ENCODE measurements around the gene SLC37A1. TPM values are rescaled to one million over a fixed set of nuclear protein-coding genes. Genes with fewer than 3 reads are reported as not detected.
"Not testable (repeated sequence)": the region's sequence is repeated elsewhere in the genome, so short reads cannot be mapped to it uniquely, and the experiment has no call there.

The SLC37A1 gene
- 10 to 100 TPM; 18.9 to 19.2 TPM for total RNA-seq

DNA sequence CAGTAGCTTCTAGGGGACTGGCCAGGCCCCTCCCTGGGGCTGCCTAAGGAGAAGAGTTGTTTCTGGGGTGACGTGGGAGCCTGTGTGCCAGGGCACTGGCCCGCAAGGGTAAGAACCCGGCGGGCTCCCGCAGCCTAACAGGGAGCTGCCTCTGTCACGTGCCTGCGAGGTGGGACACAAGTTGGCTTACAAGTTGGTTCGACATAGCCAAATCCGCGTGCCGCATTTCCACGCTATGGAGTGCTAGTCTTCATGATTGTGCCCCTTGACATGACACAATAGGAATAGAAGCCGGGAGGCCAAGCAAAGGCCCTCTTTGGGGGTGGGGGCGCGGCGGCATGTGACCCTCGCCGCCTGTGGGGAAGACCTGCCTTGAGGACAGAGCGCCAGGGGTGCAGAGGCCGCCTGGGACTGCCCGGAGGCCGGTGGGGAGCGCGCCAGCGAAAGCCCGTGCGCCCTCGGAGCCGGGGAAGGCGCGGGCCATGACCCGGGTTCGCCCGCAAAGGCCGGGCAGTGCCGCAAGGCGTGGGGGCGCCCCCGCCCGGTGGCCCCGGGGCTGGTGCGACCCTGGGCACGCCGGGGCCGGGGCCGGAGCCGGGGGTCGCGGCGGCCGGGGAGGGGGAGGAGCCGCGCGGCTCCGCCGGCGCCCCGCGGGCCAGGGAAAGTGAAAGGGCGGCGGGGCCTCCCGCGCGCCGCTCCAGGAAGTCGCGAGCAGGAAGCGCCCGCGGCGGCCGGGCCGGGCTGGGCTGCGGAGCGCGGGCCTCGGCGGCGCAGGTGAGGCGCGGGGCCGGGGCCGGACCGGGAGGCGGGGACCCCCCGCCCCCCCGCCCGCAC, at the start of gene SLC37A1:
Gene SLC37A1, plus strand, starts transcription at position 702 of the 834 bp plus-strand sequence. CDS start 4,603 bp downstream, outside the sequence.
- H3K4me1 Mint-ChIP-seq (ENCODE audit: low read depth), result peaks cover 35% of the 10 kb centered on the region
- DNase-seq, result peak; percentile 46
- POLR2A ChIA-PET, result interaction anchor here (0.6 to 1.5 kb wide), 13 partner anchors 10 to 287 kb away, joined by 3 to 16 read pairs (median 5); partner anchors contain the start of genes RSPH1 and UBASH3A
- peaks cover 13% of the 10 kb centered on the region for H3K36me3 Mint-ChIP-seq (ENCODE audit: low read depth)
- CTCF ChIA-PET, result interaction anchor here (0.6 to 3.1 kb wide), 6 partner anchors 13 to 203 kb away, joined by 3 to 11 read pairs (median 4); no protein-coding TSS in a partner anchor
- no peaks in the 10 kb centered on the region for H3K27me3 Mint-ChIP-seq (ENCODE audit: low read depth)
- peak within 1 kb of the TSS; percentile 81 for H3K4me3 Mint-ChIP-seq
- peak; percentile 86 for ATAC-seq
- peak within 1 kb of the TSS; percentile 86 for H3K27ac Mint-ChIP-seq
- no peaks in the 10 kb centered on the region for H3K9me3 Mint-ChIP-seq (ENCODE audit: insufficient read depth)

DNA sequence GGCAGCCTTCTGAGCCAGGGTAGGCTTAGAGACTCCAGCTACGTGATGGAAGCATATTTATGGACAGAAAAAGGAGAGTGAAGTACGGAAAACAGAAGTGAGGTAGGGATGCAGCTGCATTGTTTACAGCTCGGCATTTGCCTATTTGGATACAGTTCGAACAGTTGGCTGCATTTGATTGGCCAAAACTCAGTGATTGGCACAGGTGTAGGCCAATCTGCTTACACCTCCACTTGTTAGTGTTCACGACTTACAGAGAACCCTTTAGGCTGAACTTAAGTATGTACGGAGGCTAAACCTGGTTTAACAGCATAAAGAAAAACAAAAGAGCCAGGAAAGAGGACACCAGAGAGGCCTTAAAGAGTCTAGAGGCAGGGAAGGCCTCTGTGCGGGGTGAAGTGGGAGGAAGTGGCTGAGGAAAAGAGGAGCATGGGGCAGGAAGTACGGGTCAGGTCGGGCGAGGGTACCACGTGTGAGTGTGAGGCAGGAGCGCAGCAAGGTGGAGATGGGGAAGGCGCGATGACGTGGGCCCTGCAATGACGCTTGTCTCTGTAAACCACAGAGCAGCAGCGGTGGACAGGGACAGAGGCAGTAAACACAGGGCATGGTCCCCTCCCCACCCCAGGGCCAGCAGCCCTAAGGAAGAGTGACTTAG, 49.7 kb upstream of the SLC37A1 start:
- peak overlapping the region; percentile 94 for H3K27ac Mint-ChIP-seq
- peak; percentile 79 for DNase-seq
- ChIA-PET POLR2A (interaction anchor here (0.6 kb wide), 1 partner anchor 332 kb away, joined by 4 read pairs; no protein-coding TSS in a partner anchor), CTCF (no interaction called here)
- H3K4me3 Mint-ChIP-seq, result peak overlapping the region; percentile 52
- ATAC-seq, result peak; percentile 54
- peaks cover 4% of the 10 kb centered on the region for H3K36me3 Mint-ChIP-seq (ENCODE audit: low read depth)
- H3K4me1 Mint-ChIP-seq (ENCODE audit: low read depth), result peaks cover 75% of the 10 kb centered on the region
- H3K9me3 Mint-ChIP-seq (ENCODE audit: insufficient read depth), result peaks cover 7% of the 10 kb centered on the region
- H3K27me3 Mint-ChIP-seq (ENCODE audit: low read depth), result peaks cover 4% of the 10 kb centered on the region

DNA sequence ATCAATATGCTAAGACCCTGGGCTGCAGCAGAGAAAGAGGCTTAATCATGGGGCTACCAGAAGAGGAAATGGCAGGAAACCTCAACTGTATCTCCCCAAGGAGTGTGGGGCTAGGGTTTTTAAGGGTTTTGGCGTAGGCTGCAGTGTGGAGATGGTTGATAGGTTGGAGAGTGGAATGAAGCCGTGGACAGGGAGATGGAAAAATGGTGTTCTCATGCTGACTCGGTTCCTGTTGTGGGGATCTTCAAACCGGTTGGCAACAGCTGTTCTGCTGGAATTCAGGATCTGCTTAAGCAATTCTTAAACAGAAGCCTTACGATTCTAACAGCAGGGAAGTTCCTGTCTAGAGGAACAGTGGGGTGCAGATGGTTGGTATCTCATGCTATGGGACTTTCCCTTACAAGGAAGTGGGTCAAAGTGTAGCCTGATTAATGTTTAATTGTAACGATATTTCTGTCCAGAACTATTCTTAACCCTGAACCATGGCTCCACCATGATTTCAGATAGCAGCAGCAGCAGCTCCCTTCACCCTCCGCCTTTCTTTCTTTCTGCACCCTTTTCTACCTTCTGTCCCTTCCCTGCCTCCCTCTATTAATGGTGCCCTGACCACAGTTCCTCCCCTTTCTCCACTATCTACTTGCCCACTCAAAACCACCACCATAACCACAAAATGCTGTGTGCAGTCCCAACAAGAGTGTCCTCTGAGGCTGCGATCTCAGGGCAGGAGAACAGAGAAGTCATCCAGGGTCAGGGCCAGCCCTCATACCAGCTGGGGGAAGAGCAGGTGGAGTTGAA, 48.4 kb upstream of the SLC37A1 start:
- Mint-ChIP-seq H3K36me3 (ENCODE audit: low read depth) (peaks cover 4% of the 10 kb centered on the region), H3K27me3 (ENCODE audit: low read depth) (peaks cover 4% of the 10 kb centered on the region), H3K9me3 (ENCODE audit: insufficient read depth) (peaks cover 7% of the 10 kb centered on the region), H3K27ac (peak overlapping the region; percentile 36), H3K4me1 (ENCODE audit: low read depth) (peaks cover 69% of the 10 kb centered on the region), H3K4me3 (no peak overlapping the region)
- POLR2A ChIA-PET, result no interaction called here
- CTCF ChIA-PET, result interaction anchor here (1.0 kb wide), 1 partner anchor 128 kb away, joined by 3 read pairs; no protein-coding TSS in a partner anchor
- DNase-seq (no peak), ATAC-seq (no peak)

DNA sequence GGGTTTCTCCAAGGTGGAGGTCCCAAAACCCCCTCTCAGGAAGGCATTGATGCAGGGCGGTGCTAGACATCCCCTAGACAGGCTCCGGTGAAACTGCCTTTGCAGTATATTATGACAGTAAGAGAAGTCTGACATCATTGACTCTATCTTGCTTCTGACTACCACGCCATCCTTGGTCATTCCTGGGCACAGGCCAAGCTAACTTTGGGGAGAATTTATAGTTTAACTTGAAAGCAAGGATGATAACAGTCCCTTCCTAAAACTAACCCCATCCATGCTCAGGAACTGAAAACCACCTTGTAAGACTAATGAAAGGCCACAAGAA, 47.9 kb upstream of the SLC37A1 start:
- H3K36me3 Mint-ChIP-seq (ENCODE audit: low read depth), result peaks cover 4% of the 10 kb centered on the region
- H3K4me3 Mint-ChIP-seq, result no peak overlapping the region
- no peak overlapping the region for H3K27ac Mint-ChIP-seq
- CTCF ChIA-PET, result interaction anchor here (1.0 kb wide), 1 partner anchor 127 kb away, joined by 3 read pairs; no protein-coding TSS in a partner anchor
- ATAC-seq, result no peak
- H3K27me3 Mint-ChIP-seq (ENCODE audit: low read depth), result peaks cover 4% of the 10 kb centered on the region
- no peak for DNase-seq
- peaks cover 64% of the 10 kb centered on the region for H3K4me1 Mint-ChIP-seq (ENCODE audit: low read depth)
- peaks cover 7% of the 10 kb centered on the region for H3K9me3 Mint-ChIP-seq (ENCODE audit: insufficient read depth)
- POLR2A ChIA-PET, result no interaction called here

DNA sequence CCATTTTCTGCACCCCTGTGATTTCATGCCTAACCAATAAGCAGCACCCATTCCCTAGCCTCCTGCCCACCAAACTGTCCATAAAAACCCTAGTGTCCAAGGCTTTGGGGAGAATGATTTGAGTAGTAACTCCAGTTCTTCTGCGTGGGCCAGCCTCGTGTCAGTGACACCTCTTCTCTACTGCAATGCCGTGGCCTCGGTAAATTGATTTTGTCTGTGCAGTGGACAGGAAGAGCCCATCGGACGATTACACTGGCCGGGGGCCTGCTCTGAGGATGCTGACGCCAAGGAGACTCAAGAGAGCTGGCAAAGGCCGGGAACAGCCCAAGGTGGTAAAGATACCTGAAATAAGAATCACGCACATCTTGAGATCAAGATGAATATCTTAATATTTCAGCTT, 47.0 kb upstream of the SLC37A1 start:
- Mint-ChIP-seq H3K27ac (no peak overlapping the region), H3K4me1 (ENCODE audit: low read depth) (peaks cover 54% of the 10 kb centered on the region), H3K4me3 (no peak overlapping the region), H3K9me3 (ENCODE audit: insufficient read depth) (peaks cover 7% of the 10 kb centered on the region), H3K27me3 (ENCODE audit: low read depth) (peaks cover 4% of the 10 kb centered on the region), H3K36me3 (ENCODE audit: low read depth) (peaks cover 4% of the 10 kb centered on the region)
- ChIA-PET POLR2A (interaction anchor here (0.6 to 1.0 kb wide), 3 partner anchors 12 to 321 kb away, joined by 3 read pairs; no protein-coding TSS in a partner anchor), CTCF (interaction anchor here (0.7 to 2.0 kb wide), 21 partner anchors 10 to 246 kb away, joined by 3 to 56 read pairs (median 5); partner anchors contain the start of gene SLC37A1)
- ATAC-seq (no peak), DNase-seq (no peak)

DNA sequence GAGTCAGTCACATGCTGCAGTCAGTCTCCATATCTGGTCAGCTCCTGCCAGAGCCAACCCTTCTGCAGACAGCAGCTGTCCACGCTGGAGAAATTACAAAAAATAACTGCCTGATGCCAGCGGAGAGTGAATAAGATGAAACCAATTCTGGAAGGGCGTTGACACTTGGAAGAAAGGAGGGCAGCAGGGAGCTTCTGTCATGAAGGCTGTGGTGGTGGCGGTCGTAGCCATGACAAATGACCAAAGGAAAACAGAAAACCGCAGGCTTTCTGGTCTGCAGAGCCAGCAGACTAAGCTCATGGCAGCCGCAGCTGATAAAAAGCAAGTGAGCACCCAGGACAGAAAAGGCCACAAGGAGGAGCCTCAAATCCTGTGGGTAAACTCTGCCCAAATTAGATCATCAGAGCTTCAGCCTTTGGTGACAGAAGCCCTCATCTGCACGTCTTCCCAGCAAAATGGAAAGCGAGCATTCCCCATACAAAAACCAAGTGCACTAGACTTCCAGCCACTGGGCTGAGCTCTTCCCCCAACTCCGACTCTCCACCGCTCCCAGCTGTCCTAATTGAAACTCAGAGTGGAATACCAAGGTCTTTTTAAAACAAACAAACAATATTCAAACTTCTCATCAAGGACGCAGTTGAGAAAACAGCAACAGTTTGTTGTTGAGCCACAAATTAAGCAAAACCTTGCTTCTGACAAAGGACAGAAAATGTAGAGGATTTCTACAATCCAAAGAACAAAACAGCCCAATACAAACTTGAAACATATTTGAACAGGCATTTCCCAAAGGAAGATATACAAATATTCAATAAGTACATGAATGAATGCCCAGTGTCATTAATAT, 46.3 kb upstream of the SLC37A1 start:
- H3K36me3 Mint-ChIP-seq (ENCODE audit: low read depth), result peaks cover 4% of the 10 kb centered on the region
- DNase-seq (peak; percentile 65), ATAC-seq (no peak)
- peaks cover 48% of the 10 kb centered on the region for H3K4me1 Mint-ChIP-seq (ENCODE audit: low read depth)
- ChIA-PET CTCF (interaction anchor here (0.7 to 2.0 kb wide), 22 partner anchors 10 to 246 kb away, joined by 3 to 56 read pairs (median 4); partner anchors contain the start of gene SLC37A1), POLR2A (interaction anchor here (0.6 to 1.0 kb wide), 4 partner anchors 12 to 338 kb away, joined by 3 to 4 read pairs (median 3); no protein-coding TSS in a partner anchor)
- H3K27ac Mint-ChIP-seq, result no peak overlapping the region
- H3K27me3 Mint-ChIP-seq (ENCODE audit: low read depth), result peaks cover 4% of the 10 kb centered on the region
- no peak overlapping the region for H3K4me3 Mint-ChIP-seq
- peaks cover 7% of the 10 kb centered on the region for H3K9me3 Mint-ChIP-seq (ENCODE audit: insufficient read depth)

DNA sequence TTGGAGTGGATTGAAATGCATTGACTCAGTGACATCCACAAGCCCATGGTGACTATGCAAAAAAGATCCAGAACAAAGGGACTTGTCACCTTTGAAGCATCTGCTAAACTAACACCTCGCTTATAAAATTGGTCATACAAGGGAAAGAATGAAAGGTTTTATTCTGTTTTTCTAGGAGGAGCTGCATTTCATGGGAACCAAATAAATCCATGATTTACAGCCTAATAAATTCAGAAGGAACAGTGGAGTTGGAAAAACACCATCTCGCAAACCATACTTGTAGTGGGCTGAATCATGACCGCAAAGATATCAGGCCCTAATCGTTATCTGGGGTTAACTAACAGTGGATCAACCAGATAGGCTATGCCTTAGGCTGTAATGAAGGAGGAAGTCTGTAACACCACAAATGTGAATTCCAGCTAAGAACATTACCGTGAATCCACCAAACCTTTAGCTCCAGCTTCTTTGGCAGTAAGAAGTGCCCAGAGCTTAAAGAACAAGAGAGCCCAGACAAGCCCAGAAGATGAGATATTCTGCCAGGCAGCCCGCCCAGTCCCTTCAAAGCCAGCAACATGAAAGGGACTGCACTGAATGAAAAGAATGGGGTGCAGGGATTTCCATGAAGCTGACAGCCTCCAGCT, 45.0 kb upstream of the SLC37A1 start:
- peaks cover 6% of the 10 kb centered on the region for H3K9me3 Mint-ChIP-seq (ENCODE audit: insufficient read depth)
- ChIA-PET CTCF (interaction anchor here (0.6 to 2.0 kb wide), 3 partner anchors 18 to 323 kb away, joined by 4 to 6 read pairs (median 4); no protein-coding TSS in a partner anchor), POLR2A (no interaction called here)
- peaks cover 36% of the 10 kb centered on the region for H3K4me1 Mint-ChIP-seq (ENCODE audit: low read depth)
- no peak overlapping the region for H3K27ac Mint-ChIP-seq
- peaks cover 4% of the 10 kb centered on the region for H3K27me3 Mint-ChIP-seq (ENCODE audit: low read depth)
- H3K36me3 Mint-ChIP-seq (ENCODE audit: low read depth), result peaks cover 4% of the 10 kb centered on the region
- ATAC-seq, result no peak
- no peak overlapping the region for H3K4me3 Mint-ChIP-seq
- DNase-seq, result no peak

DNA sequence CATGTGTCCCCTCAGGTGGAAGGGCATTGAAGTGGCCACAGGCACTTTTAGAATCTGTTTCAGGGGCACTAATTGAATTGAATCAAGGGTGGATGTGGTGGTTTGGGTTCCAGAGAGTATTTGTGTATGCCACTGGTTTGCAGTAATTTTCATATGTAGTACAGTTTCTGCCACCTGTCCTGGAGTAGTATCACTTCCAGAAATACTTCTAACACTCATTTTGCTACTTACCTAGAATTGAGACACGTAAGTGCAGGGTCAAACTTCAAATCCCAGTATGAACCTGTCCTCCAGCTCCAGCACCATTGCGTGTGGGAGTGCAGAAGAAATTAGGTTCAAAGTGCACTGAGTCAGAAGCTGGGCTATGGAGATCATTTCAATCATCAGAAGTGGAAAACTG, 44.4 kb upstream of the SLC37A1 start:
- CTCF ChIA-PET, result interaction anchor here (1.1 kb wide), 1 partner anchor 324 kb away, joined by 4 read pairs; no protein-coding TSS in a partner anchor
- Mint-ChIP-seq H3K4me3 (no peak overlapping the region), H3K4me1 (ENCODE audit: low read depth) (peaks cover 30% of the 10 kb centered on the region), H3K27me3 (ENCODE audit: low read depth) (peaks cover 6% of the 10 kb centered on the region), H3K9me3 (ENCODE audit: insufficient read depth) (no peaks in the 10 kb centered on the region), H3K27ac (no peak overlapping the region), H3K36me3 (ENCODE audit: low read depth) (no peaks in the 10 kb centered on the region)
- POLR2A ChIA-PET, result no interaction called here
- ATAC-seq (no peak), DNase-seq (no peak)

DNA sequence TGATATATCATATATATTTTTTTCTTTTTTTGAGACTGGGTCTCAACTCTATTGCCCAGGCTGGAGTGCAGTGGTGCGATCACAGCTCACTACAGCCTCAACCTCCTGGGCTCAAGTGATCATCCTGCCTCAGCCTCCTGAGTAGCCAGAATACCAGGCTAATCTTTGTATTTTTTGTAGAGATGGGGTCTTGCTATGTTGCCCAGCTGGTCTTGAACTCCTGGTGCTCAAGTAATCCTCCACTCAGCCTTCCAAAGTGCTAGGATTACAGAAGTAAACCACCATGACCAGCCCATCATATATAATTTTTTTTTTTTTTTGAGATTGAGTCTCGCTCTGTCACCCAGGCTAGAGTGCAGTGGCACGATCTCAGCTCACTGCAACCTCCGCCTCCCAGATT, 43.9 kb upstream of the SLC37A1 start:
- CTCF ChIA-PET; H3K27me3 Mint-ChIP-seq (ENCODE audit: low read depth); ATAC-seq; H3K27ac Mint-ChIP-seq; H3K4me3 Mint-ChIP-seq; H3K9me3 Mint-ChIP-seq (ENCODE audit: insufficient read depth); H3K36me3 Mint-ChIP-seq (ENCODE audit: low read depth); POLR2A ChIA-PET; DNase-seq: not testable (repeated sequence)
- H3K4me1 Mint-ChIP-seq (ENCODE audit: low read depth), result peaks cover 25% of the 10 kb centered on the region

DNA sequence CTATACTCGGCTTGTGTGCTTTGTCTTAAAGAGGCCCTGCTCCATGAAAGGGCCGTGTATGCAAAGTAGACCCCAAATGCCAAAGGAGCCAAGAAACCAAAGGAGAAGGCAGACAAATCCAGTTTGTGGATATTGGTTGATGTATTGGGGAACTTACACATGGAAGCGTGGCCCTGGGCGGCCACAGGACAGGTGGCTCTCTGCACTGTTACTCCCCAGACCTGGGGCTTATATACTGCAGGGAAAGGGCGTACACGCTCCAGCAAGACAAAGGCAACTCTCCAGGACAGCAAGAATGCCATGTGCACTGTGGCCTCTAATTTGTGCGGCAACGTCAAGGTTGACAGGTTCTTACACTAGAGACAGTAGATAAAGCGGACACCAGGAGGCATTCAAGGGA, 42.4 kb upstream of the SLC37A1 start:
- CTCF ChIA-PET, result no interaction called here

More for the DNA sequence above, 42.4 kb upstream of the SLC37A1 start:
- DNase-seq (no peak), ATAC-seq (no peak)
- H3K4me3 Mint-ChIP-seq, result no peak overlapping the region
- no peaks in the 10 kb centered on the region for H3K36me3 Mint-ChIP-seq (ENCODE audit: low read depth)
- POLR2A ChIA-PET, result no interaction called here
- H3K4me1 Mint-ChIP-seq (ENCODE audit: low read depth), result peaks cover 13% of the 10 kb centered on the region
- no peaks in the 10 kb centered on the region for H3K9me3 Mint-ChIP-seq (ENCODE audit: insufficient read depth)
- H3K27ac Mint-ChIP-seq, result no peak overlapping the region
- H3K27me3 Mint-ChIP-seq (ENCODE audit: low read depth), result peaks cover 9% of the 10 kb centered on the region

All from activated CD8-positive, alpha-beta T cell treated with anti-CD3 and anti-CD28 coated beads, Interleukin-2, amount 10 ng/mL, durations not matched to agents 7 days and 5 days (primary cell).